B cell (primary cell): ENCODE data around the gene PARD3B. TPM values are rescaled to one million over a fixed set of nuclear protein-coding genes. Genes with fewer than 3 reads are reported as not detected.

Source experiments
- ATAC-seq: fragments of 200-7000 bp; cut with Tn5 transposase; one replicate; pipeline ENCODE4 v1.10.0; 2021; ENCODE audit warnings: low read depth, mild to moderate bottlenecking, moderate number of reproducible peaks, moderate library complexity
- CTCF ChIA-PET: fragments of 350-600 bp; sonication (Branson Sonifier 250); formaldehyde crosslinking; loops from one replicate; lab custom pipeline; 2021; ENCODE audit warnings: antibody characterized with exemption, inconsistent platforms; lab: Charles Lee
- POLR2A ChIA-PET: fragments of 350-600 bp; sonication (Branson Sonifier 250); formaldehyde crosslinking; loops from one replicate; lab custom pipeline; 2021; ENCODE audit warnings: antibody characterized with exemption; lab: Charles Lee
- DNase-seq: peaks from one replicate; pipeline ENCODE4 v3.0.0; 2013
- H2AFZ ChIP-seq: 2 replicates; pipeline ENCODE4 v1.6.1; 2012; ENCODE audit warnings: mild to moderate bottlenecking, low read depth, low read length; ENCODE audit not compliant: insufficient read depth, poor library complexity, severe bottlenecking
- H3K27ac ChIP-seq, 2 donors: 1 replicate in 1 of 2; 2 replicates in 1 of 2; pipeline ENCODE4 v1.5.1; 2012 to 2013; ENCODE audit warnings: low read length in 2 of 2, mild to moderate bottlenecking in 2 of 2, moderate library complexity in 1 of 2
- H3K27me3 ChIP-seq, 4 experiments: fragments of 200-600 bp in 1 of 4; sonication (generic) in 1 of 4; replicated peaks in 1 of 4; 1 replicate in 2 of 4; 2 replicates in 2 of 4; pipeline versions ENCODE4 v1.6.1 to v1.7.0; 2013 to 2016; ENCODE audit warnings: low read length in 3 of 4, mild to moderate bottlenecking in 2 of 4, mixed read lengths in 1 of 4, moderate library complexity in 1 of 4; ENCODE audit not compliant: insufficient read depth in 4 of 4, control insufficient read depth in 3 of 4; ENCODE audit errors: control extremely low read depth in 1 of 4
- H3K36me3 ChIP-seq, 2 experiments: replicated peaks in 1 of 2; 1 replicate in 1 of 2; 2 replicates in 1 of 2; pipeline versions ENCODE4 v1.6.1 to v1.7.1; 2013; ENCODE audit warnings: low read length in 1 of 2; ENCODE audit not compliant: insufficient read depth in 2 of 2, control insufficient read depth in 1 of 2; ENCODE audit errors: control extremely low read depth in 1 of 2, extremely low read depth in 1 of 2
- H3K4me1 ChIP-seq, 2 donors: fragments of 200-600 bp in 1 of 2; sonication (generic) in 1 of 2; 1 replicate in 1 of 2; 2 replicates in 1 of 2; pipeline versions ENCODE4 v1.5.1 to v1.6.1; 2013 to 2017; ENCODE audit warnings: low read length in 2 of 2; ENCODE audit not compliant: control insufficient read depth in 2 of 2, insufficient read depth in 2 of 2
- H3K4me2 ChIP-seq: replicated peaks from 2 replicates; pipeline ENCODE3; 2012; ENCODE audit warnings: mild to moderate bottlenecking, low read depth, low read length; ENCODE audit not compliant: poor library complexity, severe bottlenecking
- H3K4me3 ChIP-seq, 5 experiments: fragments of 200-600 bp in 1 of 5; sonication (generic) in 1 of 5; 1 replicate in 3 of 5; 2 replicates in 2 of 5; pipeline versions ENCODE4 v1.5.1 to v1.7.0; 2011 to 2016; ENCODE audit warnings: low read length in 4 of 5, mild to moderate bottlenecking in 4 of 5, low read depth in 2 of 5, control low read depth in 1 of 5, moderate library complexity in 1 of 5; ENCODE audit not compliant: insufficient read depth in 1 of 5; ENCODE audit errors: control extremely low read depth in 1 of 5, extremely low read depth in 1 of 5
- H3K79me2 ChIP-seq: fragments of 200-600 bp; sonication (generic); one replicate; pipeline ENCODE4 v1.6.0; 2016; ENCODE audit warnings: low read length; ENCODE audit not compliant: control insufficient read depth, insufficient read depth
- H3K9ac ChIP-seq: fragments of 200-600 bp; sonication (generic); 2 replicates; pipeline ENCODE4 v1.6.1; 2017; ENCODE audit warnings: mild to moderate bottlenecking, low read length, moderate library complexity
- H3K9me3 ChIP-seq, 3 donors: one replicate each; pipeline versions ENCODE4 v1.6.1 to v1.7.1; 2013; ENCODE audit warnings: low read length in 2 of 3; ENCODE audit not compliant: control insufficient read depth in 2 of 3, insufficient read depth in 1 of 3; ENCODE audit errors: control extremely low read depth in 1 of 3
- H4K20me1 ChIP-seq: 2 replicates; pipeline ENCODE4 v1.6.0; 2012; ENCODE audit warnings: mild to moderate bottlenecking, low read length; ENCODE audit not compliant: insufficient read depth, control insufficient read depth, poor library complexity, severe bottlenecking
- H3K27ac Mint-ChIP-seq: one replicate; pipeline ENCODE4 v1.8.0; 2021; ENCODE audit warnings: mixed read lengths
- H3K27me3 Mint-ChIP-seq: one replicate; pipeline ENCODE4 v1.8.0; 2021; ENCODE audit warnings: mixed read lengths
- H3K4me1 Mint-ChIP-seq: one replicate; pipeline ENCODE4 v1.8.0; 2021; ENCODE audit warnings: mixed read lengths
- H3K4me3 Mint-ChIP-seq: one replicate; pipeline ENCODE4 v1.8.0; 2021; ENCODE audit warnings: mixed read lengths
- H3K9me3 Mint-ChIP-seq: one replicate; pipeline ENCODE4 v1.8.0; 2022; ENCODE audit warnings: mixed read lengths; ENCODE audit not compliant: insufficient read depth
- EZH2 ChIP-seq: IDR thresholded peaks from 2 replicates; pipeline ENCODE4 v1.6.1; 2012; ENCODE audit warnings: borderline replicate concordance, low read depth, mild to moderate bottlenecking, moderate library complexity, low read length; ENCODE audit not compliant: insufficient read depth, poor library complexity, severe bottlenecking
- WGBS: methylation state at CpG from one replicate; pipeline ENCODE4 v1.1.5; 2013; ENCODE audit warnings: missing lambda C conversion rate; ENCODE audit not compliant: insufficient coverage; 5-methylcytosine and 5-hydroxymethylcytosine counted together
- intact Hi-C: fragments of 100-400 bp; cut with micrococcal nuclease; formaldehyde crosslinking; loops from one replicate; pipeline ENCODE4 v1.10.0; 2022
- polyA plus RNA-seq: library from polyadenylated mRNA; depleted of rRNA; stranded (reverse); fragments of >200 nt; gene quantifications from 2 replicates; pipeline ENCODE4 v1.2.3, GENCODE V29; 2012
- total RNA-seq, 2 donors: library from RNA; stranded (reverse); fragments of 120-200 nt in 1 of 2; gene quantifications; 1 replicate in 1 of 2; 2 replicates in 1 of 2; pipeline versions ENCODE4 v1.2.3 to v1.2.4, GENCODE V29; 2013 to 2022
- TF ChIP-seq, protein P1 (sequence below): fragments of 200-600 bp; IDR thresholded peaks from one replicate; pipeline ENCODE4 v1.8.0; 2022; ENCODE audit warnings: antibody characterized with exemption, mild to moderate bottlenecking

PARD3B gene
- total and polyA plus RNA-seq, 2 donors (not counting 1 experiment from before 2014, with no cell fraction given), result not detected

DNA sequence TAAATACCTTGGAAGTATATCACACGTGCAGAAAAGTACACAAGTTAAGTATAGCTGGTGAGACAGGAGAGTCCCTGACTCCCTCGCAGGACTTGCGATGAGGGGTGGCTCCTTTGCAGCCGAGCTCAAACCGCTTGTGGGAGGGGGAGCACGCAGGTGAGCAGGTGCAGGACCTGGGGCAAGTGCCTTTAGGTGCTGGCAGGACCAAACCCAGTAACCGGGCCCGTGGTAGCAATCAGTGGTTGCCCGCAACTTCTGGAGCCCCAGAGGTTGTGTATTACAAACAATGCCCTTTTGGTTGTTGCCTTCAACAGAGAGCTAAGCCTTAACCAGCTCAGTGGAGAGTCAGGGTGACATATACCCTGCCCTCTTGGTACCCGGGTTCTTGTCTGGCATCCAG is 132.8 kb downstream of the PARD3B start:
- Histone ChIP-seq H3K4me3 (no peak overlapping the region), H4K20me1 (no peaks in the 10 kb centered on the region), H3K9me3 (peaks cover 0 to 7% (median 0%) of the 10 kb centered on the region in 3 donors), H3K27ac (no peak overlapping the region), H2AFZ (no peak overlapping the region), H3K4me2 (no peak overlapping the region), H3K27me3 (no peaks in the 10 kb centered on the region), H3K79me2 (no peaks in the 10 kb centered on the region), H3K36me3 (no peaks in the 10 kb centered on the region), H3K4me1 (no peaks in the 10 kb centered on the region), H3K9ac (no peak overlapping the region)
- Mint-ChIP-seq H3K9me3 (peaks cover 2% of the 10 kb centered on the region), H3K4me1 (no peaks in the 10 kb centered on the region), H3K4me3 (no peak overlapping the region), H3K27me3 (no peaks in the 10 kb centered on the region), H3K27ac (no peak overlapping the region)
- intact Hi-C loops, result no loop called here
- 96% methylated on average over 9 of the region's 10 CpGs for WGBS
- ATAC-seq (no peak), DNase-seq (no peak)
- ChIA-PET CTCF (no interaction called here), POLR2A (no interaction called here)
- TF ChIP-seq, protein P1, sequence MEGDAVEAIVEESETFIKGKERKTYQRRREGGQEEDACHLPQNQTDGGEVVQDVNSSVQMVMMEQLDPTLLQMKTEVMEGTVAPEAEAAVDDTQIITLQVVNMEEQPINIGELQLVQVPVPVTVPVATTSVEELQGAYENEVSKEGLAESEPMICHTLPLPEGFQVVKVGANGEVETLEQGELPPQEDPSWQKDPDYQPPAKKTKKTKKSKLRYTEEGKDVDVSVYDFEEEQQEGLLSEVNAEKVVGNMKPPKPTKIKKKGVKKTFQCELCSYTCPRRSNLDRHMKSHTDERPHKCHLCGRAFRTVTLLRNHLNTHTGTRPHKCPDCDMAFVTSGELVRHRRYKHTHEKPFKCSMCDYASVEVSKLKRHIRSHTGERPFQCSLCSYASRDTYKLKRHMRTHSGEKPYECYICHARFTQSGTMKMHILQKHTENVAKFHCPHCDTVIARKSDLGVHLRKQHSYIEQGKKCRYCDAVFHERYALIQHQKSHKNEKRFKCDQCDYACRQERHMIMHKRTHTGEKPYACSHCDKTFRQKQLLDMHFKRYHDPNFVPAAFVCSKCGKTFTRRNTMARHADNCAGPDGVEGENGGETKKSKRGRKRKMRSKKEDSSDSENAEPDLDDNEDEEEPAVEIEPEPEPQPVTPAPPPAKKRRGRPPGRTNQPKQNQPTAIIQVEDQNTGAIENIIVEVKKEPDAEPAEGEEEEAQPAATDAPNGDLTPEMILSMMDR, result no peak
- no peak for TF ChIP-seq EZH2

DNA sequence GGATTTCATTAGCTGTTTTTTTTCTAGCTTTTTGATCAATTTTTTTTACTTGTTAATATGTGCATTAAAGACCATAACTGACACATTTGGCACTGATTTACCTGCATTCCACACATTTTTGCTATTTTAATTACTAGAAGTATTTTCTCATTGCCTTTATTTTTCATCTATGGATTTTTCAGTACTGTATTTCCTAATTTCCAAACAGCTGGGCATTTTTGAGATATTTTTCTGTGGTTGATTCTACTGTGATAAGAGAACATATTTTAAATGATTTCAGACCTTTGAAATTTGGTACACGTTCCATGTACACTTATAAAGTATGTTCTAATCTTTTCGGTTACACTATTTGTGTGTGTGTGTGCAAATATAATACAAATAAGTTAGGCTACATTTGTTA is 135.3 kb downstream of the PARD3B start:
- H3K36me3 ChIP-seq, result no peaks in the 10 kb centered on the region
- no peak overlapping the region for H3K4me2 ChIP-seq
- H3K9ac ChIP-seq, result no peak overlapping the region
- no peak for TF ChIP-seq EZH2
- TF ChIP-seq, protein P1, result no peak
- Mint-ChIP-seq H3K4me3 (no peak overlapping the region), H3K27ac (no peak overlapping the region), H3K27me3 (no peaks in the 10 kb centered on the region), H3K9me3 (peaks cover 2% of the 10 kb centered on the region), H3K4me1 (no peaks in the 10 kb centered on the region)
- no CpG with 5 or more reads among the region's 2 CpGs for WGBS
- ATAC-seq, result no peak
- H3K9me3 ChIP-seq, result peaks cover 0 to 7% (median 0%) of the 10 kb centered on the region in 3 donors
- no peaks in the 10 kb centered on the region for H3K27me3 ChIP-seq
- no peaks in the 10 kb centered on the region for H3K4me1 ChIP-seq
- DNase-seq, result no peak
- no peaks in the 10 kb centered on the region for H3K79me2 ChIP-seq
- intact Hi-C loops, result no loop called here
- H3K27ac ChIP-seq, result no peak overlapping the region
- no peak overlapping the region for H2AFZ ChIP-seq
- ChIA-PET POLR2A (no interaction called here), CTCF (no interaction called here)
- H4K20me1 ChIP-seq, result no peaks in the 10 kb centered on the region
- H3K4me3 ChIP-seq, result no peak overlapping the region
